SK-N-SH (cell line): Measurements from ENCODE around the gene LRRC73.

ENCODE experiments used
- ELF1 ChIP-seq: IDR thresholded peaks from 2 replicates; pipeline ENCODE4 v1.4.0; 2012
- EP300 ChIP-seq, 2 experiments: IDR thresholded peaks; 2 replicates each; pipeline versions ENCODE4 v1.4.0 to v1.6.1; 2012; ENCODE audit warnings: borderline replicate concordance in 1 of 2, low read depth in 1 of 2, low read length in 1 of 2
- JUND ChIP-seq: IDR thresholded peaks from 2 replicates; pipeline ENCODE4 v1.4.0; 2012
- NRF1 ChIP-seq: IDR thresholded peaks from 2 replicates; pipeline ENCODE4 v1.6.1; 2012; ENCODE audit warnings: low read depth, mild to moderate bottlenecking, low read length
- POLR2AphosphoS5 ChIP-seq: IDR thresholded peaks from 2 replicates; pipeline ENCODE4 v1.6.1; 2012; ENCODE audit warnings: low read depth, low read length
- RAD21 ChIP-seq: IDR thresholded peaks from 2 replicates; pipeline ENCODE4 v1.6.1; 2012; ENCODE audit warnings: mild to moderate bottlenecking, low read length
- TAF1 ChIP-seq: IDR thresholded peaks from 2 replicates; pipeline ENCODE4 v1.6.1; 2012; ENCODE audit warnings: low read depth, mild to moderate bottlenecking, low read length, moderate library complexity, borderline replicate concordance
- TEAD4 ChIP-seq: IDR thresholded peaks from 2 replicates; pipeline ENCODE4 v1.4.0; 2012; ENCODE audit warnings: mild to moderate bottlenecking, borderline replicate concordance; ENCODE audit not compliant: insufficient read depth
- YY1 ChIP-seq: IDR thresholded peaks from 2 replicates; pipeline ENCODE4 v1.4.0; 2012; ENCODE audit warnings: low read depth, mild to moderate bottlenecking
- ZBTB33 ChIP-seq: IDR thresholded peaks from 2 replicates; pipeline ENCODE4 v1.4.0; 2012; ENCODE audit warnings: low read depth, borderline replicate concordance
- TF ChIP-seq, protein P1 (sequence below): fragments of 200-600 bp; sonication (generic); IDR thresholded peaks from 2 replicates; pipeline ENCODE4 v1.6.1; 2017; ENCODE audit warnings: antibody characterized with exemption, mild to moderate bottlenecking, moderate library complexity

GRCh38 chr6:43500921-43501320 lies 9.2 kb downstream of the LRRC73 start:
- TF ChIP-seq EP300 (IDR thresholded peaks at IDR 0.05; ENCODE audit: borderline replicate concordance in 1 of 2, low read depth in 1 of 2, low read length in 1 of 2) (no peak), JUND (no peak), RAD21 (no peak), TAF1 (no peak), TEAD4 (no peak), POLR2AphosphoS5 (no peak), YY1 (no peak), ZBTB33 (no peak), ELF1 (no peak), NRF1 (no peak)
- TF ChIP-seq, protein P1, sequence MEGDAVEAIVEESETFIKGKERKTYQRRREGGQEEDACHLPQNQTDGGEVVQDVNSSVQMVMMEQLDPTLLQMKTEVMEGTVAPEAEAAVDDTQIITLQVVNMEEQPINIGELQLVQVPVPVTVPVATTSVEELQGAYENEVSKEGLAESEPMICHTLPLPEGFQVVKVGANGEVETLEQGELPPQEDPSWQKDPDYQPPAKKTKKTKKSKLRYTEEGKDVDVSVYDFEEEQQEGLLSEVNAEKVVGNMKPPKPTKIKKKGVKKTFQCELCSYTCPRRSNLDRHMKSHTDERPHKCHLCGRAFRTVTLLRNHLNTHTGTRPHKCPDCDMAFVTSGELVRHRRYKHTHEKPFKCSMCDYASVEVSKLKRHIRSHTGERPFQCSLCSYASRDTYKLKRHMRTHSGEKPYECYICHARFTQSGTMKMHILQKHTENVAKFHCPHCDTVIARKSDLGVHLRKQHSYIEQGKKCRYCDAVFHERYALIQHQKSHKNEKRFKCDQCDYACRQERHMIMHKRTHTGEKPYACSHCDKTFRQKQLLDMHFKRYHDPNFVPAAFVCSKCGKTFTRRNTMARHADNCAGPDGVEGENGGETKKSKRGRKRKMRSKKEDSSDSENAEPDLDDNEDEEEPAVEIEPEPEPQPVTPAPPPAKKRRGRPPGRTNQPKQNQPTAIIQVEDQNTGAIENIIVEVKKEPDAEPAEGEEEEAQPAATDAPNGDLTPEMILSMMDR: no peak
